ENCODE measurements around the gene A2ML1. TPM values are rescaled to one million over a fixed set of nuclear protein-coding genes. Genes with fewer than 3 reads are reported as not detected.
"Not testable (repeated sequence)": the region's sequence is repeated elsewhere in the genome, so short reads cannot be mapped to it uniquely, and the experiment has no call there.

The A2ML1 gene
- total RNA-seq, 2 donors from 2014 or later: 0.44 TPM; not detected in 1

GRCh38 chr12:8813572-8814357 lies 8.7 kb upstream of the A2ML1 start:
- ATAC-seq (no peak), DNase-seq (no peak)
- intact Hi-C loops (cut with DNase I): no loop called here

DNA sequence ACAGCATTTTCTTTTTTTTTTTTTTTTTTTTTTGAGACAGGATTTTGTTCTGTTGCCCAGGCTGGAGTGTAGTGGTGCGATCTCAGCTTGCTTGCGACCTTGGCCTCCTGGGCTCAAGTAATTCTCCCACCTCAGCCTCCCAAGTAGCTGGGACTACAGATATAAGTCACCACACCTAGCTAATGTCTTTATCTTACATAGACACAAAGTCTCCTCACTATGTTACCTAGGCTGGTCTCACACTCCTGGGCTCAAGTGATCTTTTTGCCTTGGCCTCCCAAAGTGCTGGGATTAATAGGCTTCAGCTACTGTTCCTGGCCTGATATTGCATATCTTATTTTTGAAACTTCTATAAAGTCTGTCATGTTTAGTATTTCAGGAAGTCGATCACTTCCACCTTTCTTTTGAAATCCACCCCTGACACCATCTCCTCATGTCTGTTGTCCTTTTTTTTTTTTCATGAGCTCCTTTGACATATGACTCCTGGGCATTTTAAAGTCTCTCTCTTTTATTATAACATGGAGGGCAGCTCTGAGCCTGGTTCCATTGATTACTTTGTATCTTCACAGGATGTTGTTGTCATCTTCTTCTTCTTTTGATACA lies 5.9 kb upstream of the A2ML1 start:
- no peak for DNase-seq
- intact Hi-C loops (cut with DNase I): no loop called here

GRCh38 chr12:8817856-8818255 lies 4.6 kb upstream of the A2ML1 start:
- intact Hi-C loops (cut with DNase I): no loop called here
- no peak for ATAC-seq
- no peak for DNase-seq

More for the DNA sequence above, 5.9 kb upstream of the A2ML1 start:
- ATAC-seq: no peak

GRCh38 chr12:8818526-8818925 lies 3.9 kb upstream of the A2ML1 start:
- intact Hi-C loops (cut with DNase I): no loop called here
- DNase-seq (no peak), ATAC-seq (no peak)

- intact Hi-C loops (cut with DNase I): no loop called here
- DNase-seq (no peak), ATAC-seq (no peak)
Observed at GRCh38 chr12:8819666-8819980, 2.8 kb upstream of the A2ML1 start.

DNA sequence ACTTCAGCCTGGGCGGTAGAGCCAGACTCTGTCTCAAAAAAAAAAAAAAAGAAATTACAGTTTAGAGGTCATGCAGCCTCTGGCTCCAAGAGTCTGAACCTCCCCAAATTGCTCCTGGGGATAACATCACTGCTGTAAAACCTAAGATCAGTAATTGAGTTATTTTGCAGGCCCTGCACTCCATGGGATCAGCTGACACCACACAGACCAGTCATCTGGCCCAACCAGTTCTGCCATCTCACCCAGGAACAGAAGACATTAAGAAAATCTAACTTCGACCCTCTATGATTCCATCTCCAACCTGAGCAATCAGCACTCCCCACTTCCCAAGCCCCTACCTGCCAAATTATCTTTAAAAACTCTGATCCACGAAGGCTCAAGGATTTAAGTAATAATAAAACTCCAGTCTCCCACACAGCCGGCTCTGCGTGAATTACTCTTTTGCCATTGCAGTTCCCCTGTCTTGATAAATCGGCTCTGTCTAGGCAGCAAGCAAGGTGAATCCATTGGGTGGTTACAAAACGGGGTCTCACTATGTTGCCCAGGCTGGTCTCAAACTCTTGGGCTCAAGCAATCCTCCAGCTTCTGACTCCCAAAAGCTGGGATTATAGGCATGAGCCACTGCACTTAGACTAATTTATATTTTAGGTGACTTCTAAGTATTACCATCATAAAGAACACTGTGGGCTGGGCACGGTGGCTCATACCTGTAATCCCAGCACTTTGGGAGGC lies 1.6 kb upstream of the A2ML1 start:
- not testable (repeated sequence) for DNase-seq, ATAC-seq
- intact Hi-C loops (cut with DNase I): loop anchor here in 1 of 2 donors (5.0 kb wide), 1 partner anchor 139 kb away; no protein-coding TSS in a partner anchor

GRCh38 chr12:8821591-8821990 lies 830 bp upstream of the A2ML1 start:
- intact Hi-C loops (cut with DNase I): loop anchor here in 1 of 2 donors (5.0 kb wide), 1 partner anchor 139 kb away; no protein-coding TSS in a partner anchor
- ATAC-seq (no peak), DNase-seq (no peak)

DNA sequence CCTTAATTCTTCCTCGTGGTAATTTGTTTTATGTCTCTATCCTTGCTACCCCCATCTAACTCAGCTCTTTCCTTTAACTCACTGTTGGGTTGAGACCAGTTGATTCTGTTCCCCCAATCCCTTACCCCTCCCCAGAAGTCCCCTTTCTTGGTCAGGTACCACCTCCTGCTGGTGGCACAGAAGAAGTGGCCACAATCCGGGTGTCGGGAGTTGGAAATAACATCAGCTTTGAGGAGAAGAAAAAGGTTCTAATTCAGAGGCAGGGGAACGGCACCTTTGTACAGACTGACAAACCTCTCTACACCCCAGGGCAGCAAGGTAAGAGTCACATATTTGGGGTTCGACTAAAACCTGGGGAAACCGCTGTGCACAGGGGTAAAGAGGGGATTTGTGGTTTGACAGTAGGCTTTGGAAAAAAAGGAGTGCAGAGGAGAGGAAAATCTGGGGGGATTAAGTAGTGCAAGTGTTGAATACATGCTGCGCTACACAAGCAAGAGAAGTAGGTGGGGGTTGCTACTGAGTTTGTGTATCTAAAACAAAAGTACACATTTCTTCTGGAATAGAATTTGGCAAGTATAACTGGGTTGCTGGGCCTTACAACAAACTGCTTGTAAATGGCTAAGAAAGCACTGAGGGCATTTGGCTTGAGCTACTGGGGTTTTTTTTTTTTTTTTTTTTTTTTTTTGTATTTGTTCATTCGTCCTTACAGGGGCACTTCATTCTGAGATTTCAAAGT lies 1.3 kb downstream of the A2ML1 start:
- DNase-seq (no peak), ATAC-seq (peak; percentile 43 to 76)
- intact Hi-C loops (cut with DNase I): loop anchor here in 1 of 2 donors (5.0 kb wide), 1 partner anchor 141 kb away; no protein-coding TSS in a partner anchor

GRCh38 chr12:8827551-8828256 lies 5.3 kb downstream of the A2ML1 start:
- intact Hi-C loops (cut with DNase I): no loop called here
- ATAC-seq (no peak), DNase-seq (no peak)

DNA sequence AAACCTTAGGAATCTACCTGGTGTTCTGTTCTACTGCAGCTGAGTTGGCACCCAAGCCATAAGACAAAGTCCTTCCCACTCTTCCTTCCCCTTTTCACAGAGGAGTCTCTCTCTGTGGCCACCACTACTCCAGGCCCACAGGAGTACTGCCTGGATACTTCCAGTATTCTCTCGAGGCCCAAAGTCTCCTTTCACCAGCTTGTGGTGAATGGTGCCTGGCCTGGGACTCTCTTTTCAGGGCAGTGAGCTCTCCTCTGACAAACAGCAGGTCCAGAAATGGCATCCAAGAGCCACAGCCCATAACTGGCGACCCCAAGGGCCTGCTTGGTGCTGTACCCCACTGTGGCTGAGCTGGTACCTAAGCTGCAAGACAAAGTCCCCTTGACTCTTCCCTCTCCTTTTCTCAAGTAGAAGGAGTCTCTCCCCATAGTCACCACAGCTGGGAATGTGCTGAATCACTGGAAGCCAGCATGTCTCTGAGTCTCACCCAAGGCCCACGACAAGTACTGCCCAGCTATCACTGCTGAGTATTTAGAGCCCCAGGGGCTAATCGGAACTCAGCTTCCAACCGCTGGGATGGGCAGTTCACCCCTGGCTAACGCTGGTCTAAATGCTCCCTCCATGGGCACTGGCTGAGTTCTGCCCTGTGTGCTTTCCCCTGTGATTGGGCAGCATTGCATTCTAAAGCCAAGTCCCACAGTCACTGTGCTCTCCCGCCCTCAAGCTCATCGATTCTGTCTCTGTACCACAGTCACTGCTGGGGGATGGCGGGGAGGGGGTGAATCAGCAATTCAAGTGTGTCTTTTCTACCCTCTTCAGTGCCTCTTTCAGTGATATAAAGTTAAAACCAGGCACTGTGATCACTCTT lies 6.1 kb downstream of the A2ML1 start:
- intact Hi-C loops (cut with DNase I): no loop called here
- DNase-seq (no peak), ATAC-seq (no peak)

- no peak for DNase-seq
- intact Hi-C loops (cut with DNase I): no loop called here
- no peak for ATAC-seq
Observed at GRCh38 chr12:8829125-8829518, 6.7 kb downstream of the A2ML1 start.

GRCh38 chr12:8829621-8830020 lies 7.2 kb downstream of the A2ML1 start:
- ATAC-seq: no peak
- DNase-seq: no peak
- intact Hi-C loops (cut with DNase I): no loop called here

DNA sequence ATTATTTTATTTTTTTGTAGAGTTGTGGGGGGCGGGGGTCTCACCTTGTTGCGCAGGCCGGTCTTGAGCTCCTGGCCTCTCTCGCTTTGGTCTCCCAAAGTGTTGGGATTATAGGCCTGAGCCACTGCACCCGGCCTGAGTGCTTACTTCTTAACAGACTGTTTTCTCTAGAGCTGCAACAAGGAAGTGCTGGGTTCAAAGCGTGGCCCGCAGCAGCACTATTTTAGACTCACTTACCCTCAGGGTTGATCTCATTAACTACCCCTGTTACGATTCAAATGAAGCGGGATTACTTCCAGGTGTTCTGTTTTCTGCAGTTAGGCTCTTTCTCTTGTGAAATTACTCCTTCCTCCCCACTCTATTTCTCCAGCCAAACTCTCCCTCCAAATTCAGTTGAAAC lies 8.7 kb downstream of the A2ML1 start:
- intact Hi-C loops (cut with DNase I): no loop called here
- no peak for DNase-seq
- no peak for ATAC-seq

DNA sequence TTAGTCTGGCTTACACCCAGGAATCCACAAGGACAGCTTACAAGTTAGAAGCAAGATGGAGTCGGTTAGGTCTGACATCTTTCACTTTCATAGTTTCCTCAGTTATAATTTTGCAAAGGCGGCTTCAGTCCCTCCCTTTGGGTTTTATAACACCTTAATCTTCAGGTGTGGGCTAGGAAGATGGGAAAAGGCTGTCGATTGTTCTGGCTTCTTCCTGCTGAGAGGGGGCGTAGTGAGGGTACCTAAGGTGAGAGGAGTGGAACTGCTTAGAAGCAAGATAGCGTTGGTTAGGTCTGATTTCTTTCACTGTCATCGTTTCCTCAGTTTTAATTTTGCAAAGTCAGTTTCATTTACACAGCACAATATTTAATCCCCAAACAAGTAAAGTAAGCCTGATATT lies 10.1 kb downstream of the A2ML1 start:
- DNase-seq (no peak), ATAC-seq (no peak)
- intact Hi-C loops (cut with DNase I): no loop called here

- intact Hi-C loops (cut with DNase I): no loop called here
- DNase-seq: no peak
- ATAC-seq: no peak
Observed at GRCh38 chr12:8834230-8834629, 11.8 kb downstream of the A2ML1 start.

DNA sequence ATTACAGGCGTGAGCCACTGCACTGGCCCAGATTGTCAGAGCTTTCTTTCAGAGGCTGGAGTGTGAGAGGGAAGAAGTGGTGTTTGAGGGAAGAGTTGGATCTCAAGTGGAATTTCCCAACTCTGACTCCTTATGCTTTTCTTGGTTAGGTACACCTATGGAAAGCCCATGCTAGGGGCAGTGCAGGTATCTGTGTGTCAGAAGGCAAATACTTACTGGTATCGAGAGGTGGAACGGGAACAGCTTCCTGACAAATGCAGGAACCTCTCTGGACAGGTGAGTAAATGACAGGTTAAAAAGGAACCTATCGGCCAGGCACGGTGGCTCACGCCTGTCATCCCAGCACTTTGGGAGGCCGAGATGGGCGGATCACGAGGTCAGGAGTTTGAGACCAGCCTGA lies 14.9 kb downstream of the A2ML1 start:
- intact Hi-C loops (cut with DNase I): no loop called here
- DNase-seq (no peak), ATAC-seq (no peak)

DNA sequence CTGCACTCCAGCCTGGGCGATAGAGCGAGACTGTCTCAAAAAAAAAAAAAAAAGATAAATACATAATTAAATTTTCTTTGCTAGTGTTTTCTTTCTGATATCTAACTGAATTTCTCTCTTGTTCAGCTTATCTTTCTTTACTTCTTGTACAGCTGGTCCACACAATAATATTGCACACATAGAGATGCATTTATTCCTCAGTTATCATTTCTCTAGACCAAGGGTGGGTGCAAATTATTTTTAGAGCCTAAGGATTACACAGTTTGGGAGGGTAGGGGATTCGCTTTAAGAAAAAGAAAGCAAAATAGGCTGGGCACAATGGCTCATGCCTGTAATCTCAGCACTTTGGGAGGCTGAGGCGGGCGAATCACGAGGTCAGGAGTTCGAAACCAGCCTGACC lies 17.9 kb downstream of the A2ML1 start:
- no peak for DNase-seq
- intact Hi-C loops (cut with DNase I): no loop called here
- ATAC-seq: no peak

All from left cardiac atrium (tissue), 4 donors.